ENCODE results near the gene CCDC85A. TPM values are rescaled to one million over a fixed set of nuclear protein-coding genes. Genes with fewer than 3 reads are reported as not detected.

CCDC85A gene
- polyA plus RNA-seq, 1 experiment, result 4.2 TPM

- CTCF ChIA-PET, result interaction anchor here (0.6 to 1.5 kb wide), 3 partner anchors 19 to 1156 kb away, joined by 3 to 5 read pairs (median 4); partner anchors contain the start of gene CCDC85A
- POLR2A ChIA-PET, result no interaction called here
- Histone ChIP-seq H3K27me3 (ENCODE audit: control insufficient read depth, insufficient read depth, low read length) (no peaks in the 10 kb centered on the region), H3K4me3 (ENCODE audit: low read depth, low read length) (no peak overlapping the region), H3K36me3 (ENCODE audit: control insufficient read depth, insufficient read depth, low read length) (no peaks in the 10 kb centered on the region)
- no peak for DNase-seq (ENCODE audit: low read depth)
- TF ChIP-seq CTCF (IDR thresholded peaks at IDR 0.05; ENCODE audit: insufficient read depth, low read depth, low read length), result no peak
These were observed 18.8 kb downstream of the CCDC85A start for GRCh38 chr2:56202381-56203121.

GRCh38 chr2:56204556-56204955, 20.8 kb downstream of the CCDC85A start:
- TF ChIP-seq CTCF (IDR thresholded peaks at IDR 0.05; ENCODE audit: insufficient read depth, low read depth, low read length), result no peak
- H3K36me3 ChIP-seq (ENCODE audit: control insufficient read depth, insufficient read depth, low read length), result no peaks in the 10 kb centered on the region
- ChIA-PET POLR2A (no interaction called here), CTCF (interaction anchor here (1.6 kb wide), 1 partner anchor 18 kb away, joined by 4 read pairs; no protein-coding TSS in a partner anchor)
- H3K27me3 ChIP-seq (ENCODE audit: control insufficient read depth, insufficient read depth, low read length), result no peaks in the 10 kb centered on the region
- DNase-seq (ENCODE audit: low read depth), result no peak
- no peak overlapping the region for H3K4me3 ChIP-seq (ENCODE audit: low read depth, low read length)

GRCh38 chr2:56206250-56206649, 22.5 kb downstream of the CCDC85A start:
- ChIA-PET CTCF (interaction anchor here (1.4 kb wide), 1 partner anchor 23 kb away, joined by 6 read pairs; the partner anchor contains the start of gene CCDC85A), POLR2A (no interaction called here)
- no peaks in the 10 kb centered on the region for H3K36me3 ChIP-seq (ENCODE audit: control insufficient read depth, insufficient read depth, low read length)
- no peak for TF ChIP-seq CTCF (IDR thresholded peaks at IDR 0.05; ENCODE audit: insufficient read depth, low read depth, low read length)
- DNase-seq (ENCODE audit: low read depth), result no peak
- no peak overlapping the region for H3K4me3 ChIP-seq (ENCODE audit: low read depth, low read length)
- H3K27me3 ChIP-seq (ENCODE audit: control insufficient read depth, insufficient read depth, low read length), result no peaks in the 10 kb centered on the region

GRCh38 chr2:56207760-56208159, 24.0 kb downstream of the CCDC85A start:
- Histone ChIP-seq H3K36me3 (ENCODE audit: control insufficient read depth, insufficient read depth, low read length) (no peaks in the 10 kb centered on the region), H3K27me3 (ENCODE audit: control insufficient read depth, insufficient read depth, low read length) (no peaks in the 10 kb centered on the region), H3K4me3 (ENCODE audit: low read depth, low read length) (no peak overlapping the region)
- POLR2A ChIA-PET, result interaction anchor here (0.6 kb wide), 1 partner anchor 326 kb away, joined by 3 read pairs; no protein-coding TSS in a partner anchor
- DNase-seq (ENCODE audit: low read depth), result no peak
- TF ChIP-seq CTCF (IDR thresholded peaks at IDR 0.05; ENCODE audit: insufficient read depth, low read depth, low read length), result no peak
- CTCF ChIA-PET, result interaction anchor here (1.4 kb wide), 1 partner anchor 24 kb away, joined by 6 read pairs; the partner anchor contains the start of gene CCDC85A

- CTCF ChIA-PET, result no interaction called here
- Histone ChIP-seq H3K27me3 (ENCODE audit: control insufficient read depth, insufficient read depth, low read length) (no peaks in the 10 kb centered on the region), H3K4me3 (ENCODE audit: low read depth, low read length) (no peak overlapping the region), H3K36me3 (ENCODE audit: control insufficient read depth, insufficient read depth, low read length) (no peaks in the 10 kb centered on the region)
- POLR2A ChIA-PET, result no interaction called here
- no peak for DNase-seq (ENCODE audit: low read depth)
- no peak for TF ChIP-seq CTCF (IDR thresholded peaks at IDR 0.05; ENCODE audit: insufficient read depth, low read depth, low read length)
These were observed 24.6 kb downstream of the CCDC85A start for GRCh38 chr2:56208380-56208779.

Measured in BJ (cell line).